NB4 (cell line): ENCODE measurements around the gene B4GALT3.
"Not testable (repeated sequence)": the region's sequence is repeated elsewhere in the genome, so short reads cannot be mapped to it uniquely, and the experiment has no call there.

Experiments used
- DNase-seq: peaks from one replicate; pipeline ENCODE4 v3.0.0; 2010; ENCODE audit warnings: low read depth
- H3K4me3 ChIP-seq: one replicate; pipeline ENCODE4 v1.5.1; 2011; ENCODE audit warnings: mild to moderate bottlenecking, low read depth, low read length, moderate library complexity
- MYC ChIP-seq: IDR thresholded peaks from 2 replicates; pipeline ENCODE4 v1.6.1; 2011; ENCODE audit warnings: low read depth, low read length
- POLR2A ChIP-seq: IDR thresholded peaks from 2 replicates; pipeline ENCODE4 v1.6.1; 2011; ENCODE audit warnings: mild to moderate bottlenecking; ENCODE audit not compliant: insufficient read length; ENCODE audit errors: extremely low read depth
- TF ChIP-seq, protein P1 (sequence below): IDR thresholded peaks from one replicate; pipeline ENCODE4 v1.5.1; 2012; ENCODE audit warnings: low read depth, low read length
- TF ChIP-seq, protein P2 (sequence below): IDR thresholded peaks from 2 replicates; pipeline ENCODE4 v1.6.1; 2011; ENCODE audit warnings: low read depth, low read length

Gene B4GALT3

DNA sequence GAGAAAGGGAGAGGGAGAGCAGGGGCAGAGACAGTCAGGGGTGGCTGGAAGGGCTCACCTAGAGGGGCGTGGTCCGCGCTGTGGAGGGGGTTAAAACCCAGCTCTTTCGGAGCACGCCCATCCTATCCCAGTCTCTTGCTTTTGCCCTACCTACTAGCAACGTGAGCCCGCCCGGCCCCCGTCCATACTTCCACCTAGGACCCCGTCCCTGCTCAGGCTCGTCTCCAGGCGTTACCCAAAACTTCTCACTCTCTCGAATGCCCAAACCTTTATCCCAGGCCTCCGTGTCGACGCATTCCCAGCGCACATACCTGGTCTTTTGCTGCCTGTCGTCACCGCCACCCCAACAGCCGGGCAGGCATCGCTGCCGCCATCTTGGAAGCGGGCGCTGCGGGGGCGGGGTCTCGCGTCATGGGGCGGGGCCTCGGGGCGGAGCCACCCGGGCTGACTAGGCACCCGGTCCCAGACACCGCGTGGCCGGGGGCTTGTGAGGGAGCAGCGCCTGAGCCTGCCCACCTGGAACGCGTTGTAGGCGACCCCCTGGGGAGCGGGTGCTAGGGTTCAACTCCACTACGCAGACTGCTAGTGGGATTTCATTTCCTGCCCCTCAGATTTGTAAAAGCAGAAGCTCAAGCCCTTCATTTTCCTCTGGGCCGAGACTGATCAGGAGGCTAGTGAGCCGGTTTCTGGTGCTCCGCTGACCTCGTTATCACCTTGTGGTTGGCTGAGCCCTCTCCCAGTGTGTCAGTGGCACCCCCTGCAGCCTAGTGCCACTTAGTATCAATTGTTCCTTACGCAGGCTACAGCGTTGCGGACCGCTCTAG lies at the start of gene B4GALT3:
Gene B4GALT3, minus strand, starts transcription at position 396 of the 824 bp plus-strand sequence. CDS start 1,447 bp downstream, outside the sequence.
- TF ChIP-seq POLR2A: peak; percentile 93
- TF ChIP-seq, protein P1, sequence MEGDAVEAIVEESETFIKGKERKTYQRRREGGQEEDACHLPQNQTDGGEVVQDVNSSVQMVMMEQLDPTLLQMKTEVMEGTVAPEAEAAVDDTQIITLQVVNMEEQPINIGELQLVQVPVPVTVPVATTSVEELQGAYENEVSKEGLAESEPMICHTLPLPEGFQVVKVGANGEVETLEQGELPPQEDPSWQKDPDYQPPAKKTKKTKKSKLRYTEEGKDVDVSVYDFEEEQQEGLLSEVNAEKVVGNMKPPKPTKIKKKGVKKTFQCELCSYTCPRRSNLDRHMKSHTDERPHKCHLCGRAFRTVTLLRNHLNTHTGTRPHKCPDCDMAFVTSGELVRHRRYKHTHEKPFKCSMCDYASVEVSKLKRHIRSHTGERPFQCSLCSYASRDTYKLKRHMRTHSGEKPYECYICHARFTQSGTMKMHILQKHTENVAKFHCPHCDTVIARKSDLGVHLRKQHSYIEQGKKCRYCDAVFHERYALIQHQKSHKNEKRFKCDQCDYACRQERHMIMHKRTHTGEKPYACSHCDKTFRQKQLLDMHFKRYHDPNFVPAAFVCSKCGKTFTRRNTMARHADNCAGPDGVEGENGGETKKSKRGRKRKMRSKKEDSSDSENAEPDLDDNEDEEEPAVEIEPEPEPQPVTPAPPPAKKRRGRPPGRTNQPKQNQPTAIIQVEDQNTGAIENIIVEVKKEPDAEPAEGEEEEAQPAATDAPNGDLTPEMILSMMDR: peak; percentile 12
- TF ChIP-seq, protein P2, sequence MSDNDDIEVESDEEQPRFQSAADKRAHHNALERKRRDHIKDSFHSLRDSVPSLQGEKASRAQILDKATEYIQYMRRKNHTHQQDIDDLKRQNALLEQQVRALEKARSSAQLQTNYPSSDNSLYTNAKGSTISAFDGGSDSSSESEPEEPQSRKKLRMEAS: peak; percentile 82
- TF ChIP-seq MYC: peak; percentile 93
- peak; percentile 92 for DNase-seq
- peak within 1 kb of the TSS; percentile 94 for H3K4me3 ChIP-seq

DNA sequence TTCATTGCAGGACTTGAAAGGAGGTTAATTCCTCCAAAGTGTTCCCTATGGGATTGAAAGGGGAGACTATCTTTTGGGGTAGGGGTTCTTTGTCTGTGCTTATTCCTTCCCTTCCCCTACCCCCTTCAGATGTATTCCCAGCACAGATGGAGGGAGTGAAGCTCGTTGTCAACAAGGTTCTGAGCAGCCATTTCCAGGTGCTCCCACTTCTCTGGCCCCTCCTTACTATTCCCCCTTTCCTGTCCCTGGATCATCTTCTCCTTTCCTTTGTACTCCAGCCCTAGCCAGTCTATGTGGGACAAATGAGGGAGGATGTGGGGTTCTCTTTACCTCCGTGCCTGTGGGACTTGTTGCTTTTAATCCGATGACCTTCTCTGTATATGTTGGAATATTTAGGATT lies 49.5 kb upstream of the B4GALT3 start:
- no peak for DNase-seq
- peak overlapping the region; percentile 93 for H3K4me3 ChIP-seq
- TF ChIP-seq MYC: no peak
- TF ChIP-seq, protein P1: no peak
- TF ChIP-seq, protein P2: no peak
- no peak for TF ChIP-seq POLR2A

DNA sequence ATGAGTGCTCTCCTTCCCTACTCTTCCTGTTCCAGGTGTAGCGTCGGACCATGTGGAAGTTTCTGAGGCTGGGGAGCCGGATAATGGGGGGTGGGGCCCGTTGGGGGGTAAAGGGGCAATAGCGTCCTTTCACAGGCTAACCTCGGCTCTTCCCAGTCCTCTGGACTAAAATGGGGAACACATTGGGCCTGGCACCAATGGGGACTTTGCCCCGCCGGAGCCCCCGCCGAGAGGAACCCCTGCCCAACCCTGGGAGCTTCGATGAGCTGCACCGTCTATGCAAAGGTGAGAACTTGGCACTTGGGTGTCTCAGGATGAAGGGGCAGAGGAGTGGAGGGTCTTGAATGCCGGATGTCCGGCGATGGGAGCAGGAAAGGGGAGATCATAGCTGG lies 49.0 kb upstream of the B4GALT3 start:
- peak overlapping the region; percentile 93 for H3K4me3 ChIP-seq
- peak; percentile 27 for DNase-seq
- TF ChIP-seq, protein P1: no peak
- TF ChIP-seq POLR2A (no peak), MYC (peak; percentile 13; the same call in 1 of the 2 replicates)
- TF ChIP-seq, protein P2: no peak

DNA sequence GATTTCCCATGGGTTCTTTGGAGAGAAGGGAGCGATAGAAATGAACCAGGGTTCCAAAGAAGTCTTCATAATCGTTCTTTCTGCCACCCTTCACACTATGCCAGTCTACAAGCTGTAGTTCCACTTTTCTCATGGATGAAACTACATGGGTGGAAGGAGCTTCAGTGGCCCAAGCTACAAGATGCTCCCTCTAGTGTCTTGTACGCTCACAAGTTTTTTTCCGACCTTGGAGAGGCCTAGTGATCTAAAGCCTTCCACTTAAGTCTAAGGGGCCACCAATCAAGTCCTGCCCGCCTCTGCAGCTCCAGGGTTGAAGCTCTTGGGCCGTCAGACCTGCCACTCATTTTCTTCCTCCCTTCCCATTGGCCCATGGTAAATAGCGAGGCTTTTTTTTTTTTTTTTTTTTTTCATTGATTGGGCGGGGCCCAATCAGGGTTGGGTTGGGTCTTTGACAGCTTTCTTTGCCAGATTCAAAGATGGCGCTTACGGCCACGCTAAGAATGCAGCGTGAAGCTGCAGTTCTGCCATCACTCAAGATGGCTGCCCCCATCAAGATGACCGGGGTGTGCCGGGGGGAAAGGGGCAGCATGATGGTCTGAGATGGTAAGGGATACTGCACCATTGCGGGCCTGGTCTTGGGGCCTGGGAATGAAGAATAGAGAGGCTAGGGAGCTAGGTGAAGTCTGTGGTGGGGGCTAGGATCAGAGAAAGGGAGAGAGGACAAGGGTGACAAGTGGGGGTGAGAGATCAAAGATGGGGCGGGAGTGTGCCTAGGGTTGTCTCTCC lies 48.4 kb upstream of the B4GALT3 start, which contains the start of gene TOMM40L:
Gene TOMM40L, plus strand, starts transcription at position 527 of the 786 bp plus-strand sequence. CDS start 430 bp downstream, outside the sequence.
- peak; percentile 99 for DNase-seq
- H3K4me3 ChIP-seq: peak within 1 kb of the TSS; percentile 93
- TF ChIP-seq, protein P2: peak; percentile 67
- TF ChIP-seq POLR2A (peak; percentile 38), MYC (peak; percentile 39)
- TF ChIP-seq, protein P1: peak; percentile 61

DNA sequence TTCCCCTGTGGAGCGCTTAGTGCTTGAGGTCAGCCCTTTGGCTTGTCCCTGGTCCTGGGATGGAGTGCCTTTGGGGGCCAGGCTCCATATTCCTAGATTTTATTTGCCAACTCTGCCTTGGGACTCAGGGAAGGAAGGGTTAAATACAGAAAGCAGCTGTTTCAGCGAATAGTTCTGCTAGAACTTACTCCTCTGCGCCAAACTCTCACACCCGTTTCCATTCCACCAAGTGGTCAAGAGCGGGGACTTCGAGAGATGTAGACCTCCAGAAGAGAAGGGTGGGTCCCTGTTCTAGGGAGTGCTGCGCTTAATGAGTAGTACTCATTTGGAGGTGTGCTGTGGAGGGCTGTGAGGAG lies 47.8 kb upstream of the B4GALT3 start:
- TF ChIP-seq, protein P2: no peak
- TF ChIP-seq MYC (no peak), POLR2A (no peak)
- TF ChIP-seq, protein P1: no peak

DNA sequence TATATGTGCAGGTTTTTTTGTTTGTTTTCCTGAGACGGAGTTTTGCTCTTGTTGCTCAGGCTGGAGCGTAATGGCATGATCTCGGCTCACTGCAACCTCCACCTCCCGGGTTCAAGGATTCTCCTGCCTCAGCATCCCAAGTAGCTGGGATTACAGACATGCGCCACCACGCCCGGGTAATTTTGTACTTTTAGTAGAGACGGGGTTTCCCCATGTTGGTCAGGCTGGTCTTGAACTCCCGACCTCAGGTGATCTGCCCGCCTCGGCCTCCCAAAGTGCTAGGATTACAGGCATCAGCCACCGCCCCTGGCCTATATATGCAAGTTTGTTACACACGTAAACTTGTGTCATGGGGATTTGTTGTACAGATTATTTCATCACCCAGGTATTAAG lies 47.4 kb upstream of the B4GALT3 start:
- not testable (repeated sequence) for H3K4me3 ChIP-seq, DNase-seq

More for the DNA sequence above, 47.8 kb upstream of the B4GALT3 start:
- DNase-seq: no peak
- no peak overlapping the region for H3K4me3 ChIP-seq
